GM23248 (cell line): ENCODE results near the gene C19orf67. TPM values are rescaled to one million over a fixed set of nuclear protein-coding genes. Genes with fewer than 3 reads are reported as not detected.

Experiments used
- DNase-seq: peaks from one replicate; pipeline ENCODE4 v3.0.0-alpha.2; 2015
- H2AFZ ChIP-seq: fragments of 200-600 bp; sonication (generic); 2 replicates; pipeline ENCODE4 v1.6.1; 2016; ENCODE audit warnings: antibody characterized with exemption
- H3F3A ChIP-seq: fragments of 200-600 bp; sonication (generic); 2 replicates; pipeline ENCODE4 v1.6.1; 2016; ENCODE audit warnings: mild to moderate bottlenecking, antibody characterized with exemption, mixed run types; ENCODE audit not compliant: insufficient read depth
- H3K27ac ChIP-seq: fragments of 200-600 bp; sonication (generic); 2 replicates; pipeline ENCODE4 v1.5.1; 2016; ENCODE audit warnings: mild to moderate bottlenecking
- H3K27me3 ChIP-seq: fragments of 200-600 bp; sonication (generic); replicated peaks from 2 replicates; pipeline ENCODE4 v1.6.1; 2016; ENCODE audit warnings: mild to moderate bottlenecking; ENCODE audit not compliant: insufficient read depth
- H3K36me3 ChIP-seq: fragments of 200-600 bp; sonication (generic); 2 replicates; pipeline ENCODE4 v1.6.1; 2016; ENCODE audit warnings: low read depth, mild to moderate bottlenecking
- H3K4me1 ChIP-seq: fragments of 200-600 bp; sonication (generic); 2 replicates; pipeline ENCODE4 v1.6.1; 2016; ENCODE audit warnings: mild to moderate bottlenecking; ENCODE audit not compliant: insufficient read depth
- H3K4me2 ChIP-seq: fragments of 200-600 bp; sonication (generic); one replicate; pipeline ENCODE4 v1.6.1; 2016; ENCODE audit warnings: mild to moderate bottlenecking; ENCODE audit not compliant: unreplicated experiment
- H3K4me3 ChIP-seq: fragments of 200-600 bp; sonication (generic); 2 replicates; pipeline ENCODE4 v1.5.1; 2016; ENCODE audit warnings: mild to moderate bottlenecking
- H3K79me2 ChIP-seq: fragments of 200-600 bp; sonication (generic); 2 replicates; pipeline ENCODE4 v1.6.1; 2016; ENCODE audit warnings: mild to moderate bottlenecking; ENCODE audit not compliant: insufficient read depth
- H3K9ac ChIP-seq: fragments of 200-600 bp; sonication (generic); 2 replicates; pipeline ENCODE4 v1.6.1; 2016; ENCODE audit warnings: mild to moderate bottlenecking
- H3K9me2 ChIP-seq: fragments of 200-600 bp; sonication (generic); 2 replicates; pipeline ENCODE4 v1.6.1; 2016; ENCODE audit warnings: mixed run types, mild to moderate bottlenecking, moderate library complexity; ENCODE audit not compliant: insufficient read depth
- H3K9me3 ChIP-seq: fragments of 200-600 bp; sonication (generic); one replicate; pipeline ENCODE4 v1.6.1; 2017; ENCODE audit warnings: low read depth
- H4K20me1 ChIP-seq: fragments of 200-600 bp; sonication (generic); 2 replicates; pipeline ENCODE4 v1.6.0; 2016; ENCODE audit not compliant: insufficient read depth
- EZH2 ChIP-seq: fragments of 200-600 bp; sonication (generic); IDR thresholded peaks from 2 replicates; pipeline ENCODE4 v1.6.1; 2018; ENCODE audit warnings: antibody characterized with exemption, mild to moderate bottlenecking; ENCODE audit not compliant: insufficient read depth, poor library complexity, severe bottlenecking
- EZH2phosphoT487 ChIP-seq: fragments of 200-600 bp; sonication (generic); IDR thresholded peaks from 2 replicates; pipeline ENCODE4 v1.6.1; 2018; ENCODE audit warnings: antibody characterized with exemption, moderate library complexity, mild to moderate bottlenecking, low read depth; ENCODE audit not compliant: insufficient read depth
- WGBS, 2 experiments: methylation state at CpG; one replicate each; pipeline ENCODE4 v1.1.6; 2015 to 2017; ENCODE audit warnings: low lambda C conversion rate in 2 of 2, low coverage in 1 of 2; ENCODE audit errors: missing lambda C conversion rate in 2 of 2; 5-methylcytosine and 5-hydroxymethylcytosine counted together
- in situ Hi-C: fragments of 300-500 bp; cut with MboI; formaldehyde crosslinking; loops from 2 replicates; pipeline ENCODE4 v1.15.0; 2020
- polyA plus RNA-seq: library from polyadenylated mRNA; unstranded; fragments of >200 nt; fragmentation: Nextera tagmentation; extraction: Ambion mirVana; gene quantifications from 2 replicates; pipeline ENCODE4 v1.2.1, GENCODE V29; 2016
- total RNA-seq: library from RNA; depleted of rRNA; stranded (reverse); fragments of >200 nt; shearing (Covaris generic); gene quantifications from 2 replicates; pipeline ENCODE4 v1.2.3, GENCODE V29; 2014

C19orf67 gene
- total and polyA plus RNA-seq, 2 experiments from 2014 or later, result not detected

- peak overlapping the region; percentile 43 for H3K9ac ChIP-seq
- peak overlapping the region; percentile 38; the same call in 1 of the 2 replicates for H3K27ac ChIP-seq
- no peaks in the 10 kb centered on the region for H3K36me3 ChIP-seq
- H3K9me3 ChIP-seq, result no peaks in the 10 kb centered on the region
- H3K4me1 ChIP-seq, result peaks cover 30% of the 10 kb centered on the region
- no peak for TF ChIP-seq EZH2phosphoT487
- no peak for TF ChIP-seq EZH2
- DNase-seq, result peak; percentile 53
- no peaks in the 10 kb centered on the region for H4K20me1 ChIP-seq
- 15 to 36% methylated on average over 10 to 12 of the region's 12 CpGs for whole genome bisulfite sequencing, 2 experiments
- peak overlapping the region; percentile 10; the same call in 1 of the 2 replicates for H3K4me3 ChIP-seq
- H3K79me2 ChIP-seq, result peaks cover 90% of the 10 kb centered on the region
- peak overlapping the region; percentile 44 for H3K4me2 ChIP-seq
- H3K27me3 ChIP-seq, result no peaks in the 10 kb centered on the region
- in situ Hi-C loops, result no loop called here
- H3K9me2 ChIP-seq, result no peaks in the 10 kb centered on the region
- H2AFZ ChIP-seq, result peak overlapping the region; percentile 35
- H3F3A ChIP-seq, result no peaks in the 10 kb centered on the region
Observed at GRCh38 chr19:14112809-14113385, 27.3 kb upstream of the C19orf67 start.

GRCh38 chr19:14112051-14112808 lies 26.6 kb upstream of the C19orf67 start:
- Histone ChIP-seq H3K4me1 (peaks cover 30% of the 10 kb centered on the region), H3K9me3 (no peaks in the 10 kb centered on the region), H3K27me3 (no peaks in the 10 kb centered on the region), H3K4me2 (peak overlapping the region; percentile 44), H3K79me2 (peaks cover 89% of the 10 kb centered on the region), H3K9me2 (no peaks in the 10 kb centered on the region), H2AFZ (peak overlapping the region; percentile 35), H3F3A (no peaks in the 10 kb centered on the region), H3K9ac (peak overlapping the region; percentile 43; the same call in 1 of the 2 replicates), H3K4me3 (no peak overlapping the region), H4K20me1 (no peaks in the 10 kb centered on the region), H3K36me3 (no peaks in the 10 kb centered on the region), H3K27ac (0 out of 2 replicates have a peak overlapping the region, but pooled peaks have one; percentile 38)
- TF ChIP-seq EZH2phosphoT487, result no peak
- TF ChIP-seq EZH2, result no peak
- in situ Hi-C loops, result no loop called here
- DNase-seq, result peak; percentile 51
- WGBS, 2 experiments, result 44 to 60% methylated on average over 10 to 12 of the region's 12 CpGs

GRCh38 chr19:14111486-14111885 lies 25.9 kb upstream of the C19orf67 start:
- no peaks in the 10 kb centered on the region for H4K20me1 ChIP-seq
- WGBS, 2 experiments, result 100% methylated on average over 1 of the region's 1 CpG
- peaks cover 28% of the 10 kb centered on the region for H3K4me1 ChIP-seq
- H3K9ac ChIP-seq, result no peak overlapping the region
- in situ Hi-C loops, result no loop called here
- no peak overlapping the region for H3K4me2 ChIP-seq
- no peaks in the 10 kb centered on the region for H3K27me3 ChIP-seq
- no peaks in the 10 kb centered on the region for H3K36me3 ChIP-seq
- H3K27ac ChIP-seq, result no peak overlapping the region
- no peak overlapping the region for H2AFZ ChIP-seq
- peaks cover 82% of the 10 kb centered on the region for H3K79me2 ChIP-seq
- H3F3A ChIP-seq, result no peaks in the 10 kb centered on the region
- DNase-seq, result no peak
- no peak for TF ChIP-seq EZH2phosphoT487
- TF ChIP-seq EZH2, result no peak
- no peaks in the 10 kb centered on the region for H3K9me3 ChIP-seq
- H3K9me2 ChIP-seq, result no peaks in the 10 kb centered on the region
- no peak overlapping the region for H3K4me3 ChIP-seq

GRCh38 chr19:14110650-14111049 lies 25.1 kb upstream of the C19orf67 start:
- no peak overlapping the region for H2AFZ ChIP-seq
- TF ChIP-seq EZH2 (no peak), EZH2phosphoT487 (no peak)
- no peaks in the 10 kb centered on the region for H4K20me1 ChIP-seq
- no peaks in the 10 kb centered on the region for H3K9me3 ChIP-seq
- H3K27ac ChIP-seq, result no peak overlapping the region
- 51 to 57% methylated on average over 2 of the region's 2 CpGs for WGBS, 2 experiments
- H3K9me2 ChIP-seq, result no peaks in the 10 kb centered on the region
- peaks cover under 1% of the 10 kb centered on the region; the same call in 1 of the 2 replicates for H3K36me3 ChIP-seq
- no peak overlapping the region for H3K4me2 ChIP-seq
- no peak overlapping the region for H3K9ac ChIP-seq
- H3K79me2 ChIP-seq, result peaks cover 74% of the 10 kb centered on the region
- in situ Hi-C loops, result no loop called here
- peaks cover 20% of the 10 kb centered on the region for H3K4me1 ChIP-seq
- DNase-seq, result no peak
- H3K4me3 ChIP-seq, result no peak overlapping the region
- H3F3A ChIP-seq, result no peaks in the 10 kb centered on the region
- no peaks in the 10 kb centered on the region for H3K27me3 ChIP-seq
